K562 (cell line): Measurements from ENCODE around the gene GABRB2. TPM values are rescaled to one million over a fixed set of nuclear protein-coding genes. Genes with fewer than 3 reads are reported as not detected.

Source experiments
- ATAC-seq: fragments of 200-7000 bp; cut with Tn5 transposase; 3 replicates; pipeline ENCODE4 v1.9.1; 2020; ENCODE audit warnings: moderate library complexity
- BruUV-seq: library from RNA; stranded (reverse); fragments of 400-500 nt; replicated peaks from 2 replicates; lab custom pipeline; 2021; lab: Mats Ljungman, UMichigan
- CTCF ChIA-PET: fragments of 300-600 bp; formaldehyde crosslinking; extraction: SDS; loops from one replicate; lab custom pipeline; 2021; ENCODE audit warnings: low intra/inter-chr PET ratio; lab: Yijun Ruan, JAX
- POLR2A ChIA-PET: fragments of 300-600, 350-650 bp; sonication (Branson Sonifier 250); formaldehyde crosslinking; extraction: SDS; loops from one replicate; lab custom pipeline; 2021; ENCODE audit warnings: antibody characterized with exemption, inconsistent platforms; lab: Yijun Ruan, JAX
- DNase-seq, 4 experiments: peaks; one replicate each; pipeline versions ENCODE4 v3.0.0 to v3.0.0-alpha.2; 2011 to 2018; ENCODE audit warnings: low spot score in 3 of 4, mixed read lengths in 3 of 4; ENCODE audit errors: extremely low read depth in 1 of 4
- FAIRE-seq: peaks from 2 replicates; lab custom pipeline; 2011; peaks lifted over from hg19 to GRCh38; lab: Jason Lieb, UNC
- H2AFZ ChIP-seq: 2 replicates; pipeline ENCODE4 v1.6.0; 2011; ENCODE audit warnings: low read depth, low read length, control low read depth, inconsistent platforms
- H3K27ac ChIP-seq: fragments of 200-600 bp; 3 replicates; pipeline ENCODE4 v1.8.0; 2011; ENCODE audit warnings: low read depth, mild to moderate bottlenecking, control low read depth, inconsistent platforms, low read length, moderate library complexity, mixed read lengths; ENCODE audit errors: extremely low read depth
- H3K27me3 ChIP-seq, 2 experiments: fragments of 300-600 bp in 1 of 2; 2 replicates in 1 of 2; 3 replicates in 1 of 2; pipeline versions ENCODE4 v1.6.0 to v1.8.0; 2011; ENCODE audit warnings: inconsistent platforms in 2 of 2, low read length in 2 of 2, mild to moderate bottlenecking in 1 of 2, mixed read lengths in 1 of 2, moderate library complexity in 1 of 2; ENCODE audit not compliant: control insufficient read depth in 2 of 2, insufficient read depth in 2 of 2
- H3K36me3 ChIP-seq: fragments of 300-600 bp; 3 replicates; pipeline ENCODE4 v1.8.0; 2011; ENCODE audit warnings: mild to moderate bottlenecking, low read length, inconsistent platforms; ENCODE audit not compliant: control insufficient read depth, insufficient read depth
- H3K4me1 ChIP-seq, 2 experiments: fragments of 200-600 bp in 1 of 2; replicated peaks in 1 of 2; 2 replicates in 1 of 2; 3 replicates in 1 of 2; pipeline versions ENCODE4 v1.5.1 to v1.8.0; 2011; ENCODE audit warnings: inconsistent platforms in 2 of 2, low read length in 2 of 2, mild to moderate bottlenecking in 1 of 2, mixed read lengths in 1 of 2, moderate library complexity in 1 of 2; ENCODE audit not compliant: control insufficient read depth in 2 of 2, insufficient read depth in 2 of 2
- H3K4me2 ChIP-seq: 2 replicates; pipeline ENCODE4 v1.6.1; 2011; ENCODE audit warnings: low read length, control low read depth, inconsistent platforms, mixed read lengths; ENCODE audit not compliant: insufficient read depth
- H3K4me3 ChIP-seq: fragments of 200-600 bp; sonication (generic), shearing (Covaris generic); 2 replicates; pipeline ENCODE4 v1.5.1; 2016; ENCODE audit warnings: control low read depth, inconsistent platforms
- H3K79me2 ChIP-seq: fragments of 200-600 bp; 3 replicates; pipeline ENCODE4 v1.8.0; 2011; ENCODE audit warnings: low read length, inconsistent platforms; ENCODE audit not compliant: control insufficient read depth, insufficient read depth
- H3K9ac ChIP-seq, 2 experiments: 2 replicates each; pipeline versions ENCODE4 v1.6.0 to v1.6.1; 2011; ENCODE audit warnings: low read depth in 2 of 2, low read length in 2 of 2, control low read depth in 1 of 2, inconsistent platforms in 1 of 2, mild to moderate bottlenecking in 1 of 2, mixed read lengths in 1 of 2; ENCODE audit not compliant: insufficient read depth in 1 of 2
- H3K9me1 ChIP-seq: one replicate; pipeline ENCODE4 v1.6.0; 2011; ENCODE audit warnings: inconsistent platforms, mild to moderate bottlenecking, low read length, moderate library complexity; ENCODE audit not compliant: control insufficient read depth, insufficient read depth
- H3K9me3 ChIP-seq: replicated peaks from 2 replicates; pipeline ENCODE4 v1.5.1; 2011; ENCODE audit warnings: low read depth, low read length, inconsistent platforms; ENCODE audit not compliant: control insufficient read depth, insufficient read depth
- H4K20me1 ChIP-seq: replicated peaks from 2 replicates; pipeline ENCODE4 v1.6.1; 2011; ENCODE audit warnings: low read length, inconsistent platforms, mixed read lengths; ENCODE audit not compliant: control insufficient read depth, insufficient read depth
- ATF7 ChIP-seq: fragments of 450-650 bp; IDR thresholded peaks from 2 replicates; pipeline ENCODE4 v1.7.1; 2014; ENCODE audit warnings: mild to moderate bottlenecking, moderate library complexity
- CBFA2T3 ChIP-seq: fragments of 450-650 bp; IDR thresholded peaks from 2 replicates; pipeline ENCODE4 v1.6.1; 2017
- DIDO1 ChIP-seq: fragments of 450-650 bp; IDR thresholded peaks from 2 replicates; pipeline ENCODE4 v1.6.1; 2016; ENCODE audit warnings: low read depth, missing biosample characterization, missing genetic modification characterization
- RBBP5 ChIP-seq: fragments of 200-600 bp; sonication (generic); IDR thresholded peaks from 2 replicates; pipeline ENCODE4 v1.6.1; 2012; ENCODE audit warnings: borderline replicate concordance, mild to moderate bottlenecking, low read length, control low read depth, inconsistent platforms; ENCODE audit not compliant: insufficient read depth, poor library complexity, severe bottlenecking
- SMARCA4 ChIP-seq: fragments of 450-650 bp; IDR thresholded peaks from 2 replicates; pipeline ENCODE4 v1.6.1; 2016
- ZNF146 ChIP-seq: IDR thresholded peaks from one replicate; pipeline ENCODE4 v1.6.1; 2018; ENCODE audit warnings: missing compliant biosample characterization; ENCODE audit not compliant: unreplicated experiment
- WGBS: fragments of 100-300 bp; shearing (Covaris generic); methylation state at CpG from one replicate; pipeline ENCODE4 v1.1.6; 2016; ENCODE audit warnings: low coverage, mixed read lengths; ENCODE audit not compliant: insufficient coverage; ENCODE audit errors: missing lambda C conversion rate; 5-methylcytosine and 5-hydroxymethylcytosine counted together
- in situ Hi-C: fragments of 300-500 bp; cut with MboI; formaldehyde crosslinking; loops from 4 replicates; pipeline ENCODE4 v1.15.0; 2018; ENCODE audit warnings: inconsistent platforms, mixed read lengths
- intact Hi-C: fragments of 100-400 bp; cut with micrococcal nuclease; formaldehyde crosslinking; loops from 2 replicates; pipeline ENCODE4 v1.14.2; 2022
- polyA plus RNA-seq, 8 experiments: library from polyadenylated mRNA; depleted of rRNA in 4 of 8; stranded (reverse) in 5 of 8; unstranded in 3 of 8; fragments of >200 nt; fragmentation: Nextera tagmentation in 2 of 8; fragmentation: Illumina TruSeq in 1 of 8; extraction: Ambion mirVana in 2 of 8; extraction: Trizol in 1 of 8; gene quantifications; 2 replicates each; pipeline versions ENCODE4 v1.2.1 to v1.2.3, GENCODE V29; 2011 to 2014; ENCODE audit warnings: inconsistent platforms in 1 of 8, missing spikeins in 1 of 8
- total RNA-seq, 7 experiments: library from RNA; depleted of rRNA in 6 of 7; stranded (reverse); fragments of >200 nt in 6 of 7; fragmentation: Illumina TruSeq in 2 of 7; extraction: Trizol in 2 of 7; gene quantifications; 2 replicates each; pipeline versions ENCODE4 v1.2.1 to v1.2.3, GENCODE V29; 2011 to 2021; ENCODE audit warnings: low replicate concordance in 1 of 7
- TF ChIP-seq, protein P1 (sequence below), 2 experiments: fragments of 450-650 bp in 1 of 2; IDR thresholded peaks; 2 replicates each; pipeline ENCODE4 v1.6.1; 2011 to 2017; ENCODE audit warnings: low read depth in 2 of 2, antibody characterized with exemption in 1 of 2, borderline replicate concordance in 1 of 2, low read length in 1 of 2, mild to moderate bottlenecking in 1 of 2, mixed read lengths in 1 of 2; ENCODE audit not compliant: control insufficient read depth in 1 of 2
- TF ChIP-seq, protein P2 (sequence below): fragments of 150-350 bp; conservative IDR thresholded peaks from 2 replicates; pipeline ENCODE4 v1.6.1; 2014; ENCODE audit warnings: low read length

Gene GABRB2
- total and polyA plus RNA-seq, 9 of the 15 experiments (the other 6 are each of a cell fraction or from before 2014, with no cell fraction given): not detected

GRCh38 chr5:161562446-161562845, 15.9 kb upstream of the GABRB2 start:
- Histone ChIP-seq H3K27me3 (no peaks in the 10 kb centered on the region), H3K4me2 (no peak overlapping the region), H3K9me3 (no peaks in the 10 kb centered on the region), H3K79me2 (no peaks in the 10 kb centered on the region), H3K9ac (no peak overlapping the region), H4K20me1 (no peaks in the 10 kb centered on the region), H3K36me3 (no peaks in the 10 kb centered on the region), H3K4me1 (no peaks in the 10 kb centered on the region), H3K27ac (no peak overlapping the region), H2AFZ (no peak overlapping the region), H3K9me1 (no peaks in the 10 kb centered on the region), H3K4me3 (no peak overlapping the region)
- intact Hi-C loops: no loop called here
- CTCF ChIA-PET: no interaction called here
- ATAC-seq (no peak), DNase-seq (no peak), FAIRE-seq (no peak)
- no peak for TF ChIP-seq RBBP5
- TF ChIP-seq, protein P1, sequence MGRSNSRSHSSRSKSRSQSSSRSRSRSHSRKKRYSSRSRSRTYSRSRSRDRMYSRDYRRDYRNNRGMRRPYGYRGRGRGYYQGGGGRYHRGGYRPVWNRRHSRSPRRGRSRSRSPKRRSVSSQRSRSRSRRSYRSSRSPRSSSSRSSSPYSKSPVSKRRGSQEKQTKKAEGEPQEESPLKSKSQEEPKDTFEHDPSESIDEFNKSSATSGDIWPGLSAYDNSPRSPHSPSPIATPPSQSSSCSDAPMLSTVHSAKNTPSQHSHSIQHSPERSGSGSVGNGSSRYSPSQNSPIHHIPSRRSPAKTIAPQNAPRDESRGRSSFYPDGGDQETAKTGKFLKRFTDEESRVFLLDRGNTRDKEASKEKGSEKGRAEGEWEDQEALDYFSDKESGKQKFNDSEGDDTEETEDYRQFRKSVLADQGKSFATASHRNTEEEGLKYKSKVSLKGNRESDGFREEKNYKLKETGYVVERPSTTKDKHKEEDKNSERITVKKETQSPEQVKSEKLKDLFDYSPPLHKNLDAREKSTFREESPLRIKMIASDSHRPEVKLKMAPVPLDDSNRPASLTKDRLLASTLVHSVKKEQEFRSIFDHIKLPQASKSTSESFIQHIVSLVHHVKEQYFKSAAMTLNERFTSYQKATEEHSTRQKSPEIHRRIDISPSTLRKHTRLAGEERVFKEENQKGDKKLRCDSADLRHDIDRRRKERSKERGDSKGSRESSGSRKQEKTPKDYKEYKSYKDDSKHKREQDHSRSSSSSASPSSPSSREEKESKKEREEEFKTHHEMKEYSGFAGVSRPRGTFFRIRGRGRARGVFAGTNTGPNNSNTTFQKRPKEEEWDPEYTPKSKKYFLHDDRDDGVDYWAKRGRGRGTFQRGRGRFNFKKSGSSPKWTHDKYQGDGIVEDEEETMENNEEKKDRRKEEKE (IDR thresholded peaks at IDR 0.05; ENCODE audit: borderline replicate concordance in 1 of 2, control insufficient read depth in 1 of 2, low read depth in 2 of 2, low read length in 1 of 2): no peak
- no peak for TF ChIP-seq ATF7
- TF ChIP-seq SMARCA4: no peak
- TF ChIP-seq DIDO1 (tag): no peak
- TF ChIP-seq, protein P2, sequence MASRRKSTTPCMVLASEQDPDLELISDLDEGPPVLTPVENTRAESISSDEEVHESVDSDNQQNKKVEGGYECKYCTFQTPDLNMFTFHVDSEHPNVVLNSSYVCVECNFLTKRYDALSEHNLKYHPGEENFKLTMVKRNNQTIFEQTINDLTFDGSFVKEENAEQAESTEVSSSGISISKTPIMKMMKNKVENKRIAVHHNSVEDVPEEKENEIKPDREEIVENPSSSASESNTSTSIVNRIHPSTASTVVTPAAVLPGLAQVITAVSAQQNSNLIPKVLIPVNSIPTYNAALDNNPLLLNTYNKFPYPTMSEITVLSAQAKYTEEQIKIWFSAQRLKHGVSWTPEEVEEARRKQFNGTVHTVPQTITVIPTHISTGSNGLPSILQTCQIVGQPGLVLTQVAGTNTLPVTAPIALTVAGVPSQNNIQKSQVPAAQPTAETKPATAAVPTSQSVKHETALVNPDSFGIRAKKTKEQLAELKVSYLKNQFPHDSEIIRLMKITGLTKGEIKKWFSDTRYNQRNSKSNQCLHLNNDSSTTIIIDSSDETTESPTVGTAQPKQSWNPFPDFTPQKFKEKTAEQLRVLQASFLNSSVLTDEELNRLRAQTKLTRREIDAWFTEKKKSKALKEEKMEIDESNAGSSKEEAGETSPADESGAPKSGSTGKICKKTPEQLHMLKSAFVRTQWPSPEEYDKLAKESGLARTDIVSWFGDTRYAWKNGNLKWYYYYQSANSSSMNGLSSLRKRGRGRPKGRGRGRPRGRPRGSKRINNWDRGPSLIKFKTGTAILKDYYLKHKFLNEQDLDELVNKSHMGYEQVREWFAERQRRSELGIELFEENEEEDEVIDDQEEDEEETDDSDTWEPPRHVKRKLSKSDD: no peak
- no peak for TF ChIP-seq ZNF146
- TF ChIP-seq CBFA2T3: no peak
- POLR2A ChIA-PET: no interaction called here
- no TSS peak for BruUV-seq
- 0% methylated on average over 2 of the region's 2 CpGs for WGBS
- in situ Hi-C loops: no loop called here
